Measurements from ENCODE around the gene RNF34. TPM values are rescaled to one million over a fixed set of nuclear protein-coding genes. Genes with fewer than 3 reads are reported as not detected.
A peak's percentile ranks its signal among the peaks of the same experiment; 100 is the strongest.

The RNF34 gene
- total and polyA plus RNA-seq, 2 donors (not counting 3 experiments of a cell fraction or from before 2014, with no cell fraction given): 37.6 to 51.1 TPM

DNA sequence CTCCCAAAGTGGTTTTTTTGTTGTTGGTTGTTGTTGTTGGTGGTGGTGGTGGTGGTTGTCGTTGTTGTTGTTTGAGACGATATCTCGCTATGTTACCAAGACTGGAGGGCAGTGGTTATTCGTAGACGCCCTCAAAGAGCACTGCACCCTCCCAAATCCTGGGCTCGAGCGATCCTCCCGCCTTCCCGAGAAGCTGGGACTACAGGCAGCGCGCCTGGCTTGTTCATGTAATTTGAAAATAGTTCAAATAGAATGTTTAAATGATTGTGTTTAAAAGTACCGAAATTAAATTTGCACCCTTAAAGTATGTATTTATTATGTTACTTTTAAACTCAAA lies 47.3 kb upstream of the RNF34 start:
- H3K4me1 ChIP-seq (ENCODE audit: control insufficient read depth, extremely low read depth, insufficient read depth, low read length): peaks cover 10% of the 10 kb centered on the region
- H3K27me3 ChIP-seq (ENCODE audit: control insufficient read depth in 2 of 2, insufficient read depth in 2 of 2, low read length in 2 of 2): no peaks in the 10 kb centered on the region
- POLR2A ChIA-PET: interaction anchor here (0.6 to 2.6 kb wide), 2 partner anchors 48 to 57 kb away, joined by 3 to 12 read pairs; partner anchors contain the start of gene RNF34
- peaks cover 29% of the 10 kb centered on the region for H3K79me2 ChIP-seq (ENCODE audit: control insufficient read depth, insufficient read depth, low read length)
- peak overlapping the region; percentile 41 for H2AFZ ChIP-seq (ENCODE audit: low read depth, low read length)
- DNase-seq (ENCODE audit: low read depth, low spot score) (no peak), FAIRE-seq (peak; percentile 33)
- peak overlapping the region; percentile 6 for H3K27ac ChIP-seq (ENCODE audit: insufficient read depth, low read depth, low read length)
- CTCF ChIA-PET: interaction anchor here (0.7 to 2.4 kb wide), 5 partner anchors 12 to 91 kb away, joined by 3 to 12 read pairs (median 4); partner anchors contain the start of gene RNF34
- no peak for TF ChIP-seq MYC (IDR thresholded peaks at IDR 0.05; ENCODE audit: low read depth, low read length)
- peaks cover 0 to under 1% of the 10 kb centered on the region in 2 experiments for H3K36me3 ChIP-seq (ENCODE audit: control insufficient read depth in 2 of 2, extremely low read depth in 1 of 2, insufficient read depth in 2 of 2, low read length in 2 of 2)
- H4K20me1 ChIP-seq (replicated peaks; ENCODE audit: control insufficient read depth, extremely low read depth, insufficient read depth, low read length): no peaks in the 10 kb centered on the region
- no peaks in the 10 kb centered on the region for H3K9me1 ChIP-seq (replicated peaks; ENCODE audit: control insufficient read depth, extremely low read depth, insufficient read depth, low read length)
- BruUV-seq (replicated peaks): TSS peak; percentile 93
- H3K9ac ChIP-seq (replicated peaks; ENCODE audit: extremely low read depth, insufficient read depth, low read length): peak overlapping the region; percentile 78
- intact Hi-C loops (cut with micrococcal nuclease): loop anchor here (1.0 to 5.0 kb wide), 3 partner anchors 48 to 90 kb away; partner anchors contain the start of genes CAMKK2 and RNF34
- dilution Hi-C loops (cut with MboI; ENCODE audit: extremely low pct_ligation_motif_present, low sequenced_read_pairs): no loop called here
- H3K4me3 ChIP-seq (replicated peaks in 1 of 3; ENCODE audit: insufficient read depth in 1 of 3, low read depth in 1 of 3, low read length in 3 of 3): peak overlapping the region; percentile 10 to 62 (median 54)
- H3K4me2 ChIP-seq (ENCODE audit: insufficient read depth, low read length): peak overlapping the region; percentile 85
- no peaks in the 10 kb centered on the region for H3K9me3 ChIP-seq (replicated peaks; ENCODE audit: control insufficient read depth, insufficient read depth, low read length)

DNA sequence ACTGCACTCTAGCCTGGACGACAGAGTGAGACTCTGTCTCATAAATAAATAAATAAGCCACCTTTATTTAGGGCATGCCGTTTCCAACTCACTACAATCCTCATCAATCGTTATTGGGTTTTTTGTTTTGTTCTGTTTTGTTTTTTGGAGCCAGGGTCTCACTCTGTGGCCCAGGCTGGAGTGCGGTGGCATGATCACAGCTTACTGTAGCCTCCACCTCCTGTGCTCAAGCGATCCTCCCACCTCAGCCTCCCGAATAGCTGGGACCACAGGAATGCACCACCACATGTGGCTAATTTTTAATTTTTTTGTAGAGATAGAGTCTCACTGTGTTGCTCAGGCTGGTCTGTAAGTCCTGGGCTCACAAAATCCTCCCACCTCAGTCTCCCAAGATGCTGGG lies 44.1 kb upstream of the RNF34 start:
- Histone ChIP-seq H3K4me2 (ENCODE audit: insufficient read depth, low read length) (no peak overlapping the region), H3K27me3 (ENCODE audit: control insufficient read depth in 2 of 2, insufficient read depth in 2 of 2, low read length in 2 of 2) (peaks cover 0 to 2% of the 10 kb centered on the region in 2 experiments), H3K9me1 (replicated peaks; ENCODE audit: control insufficient read depth, extremely low read depth, insufficient read depth, low read length) (no peaks in the 10 kb centered on the region), H3K79me2 (ENCODE audit: control insufficient read depth, insufficient read depth, low read length) (peaks cover 12% of the 10 kb centered on the region), H3K4me1 (ENCODE audit: control insufficient read depth, extremely low read depth, insufficient read depth, low read length) (peaks cover 9% of the 10 kb centered on the region), H3K27ac (ENCODE audit: insufficient read depth, low read depth, low read length) (no peak overlapping the region), H3K4me3 (replicated peaks in 1 of 3; ENCODE audit: insufficient read depth in 1 of 3, low read depth in 1 of 3, low read length in 3 of 3) (no peak overlapping the region), H4K20me1 (replicated peaks; ENCODE audit: control insufficient read depth, extremely low read depth, insufficient read depth, low read length) (no peaks in the 10 kb centered on the region), H3K9me3 (replicated peaks; ENCODE audit: control insufficient read depth, insufficient read depth, low read length) (no peaks in the 10 kb centered on the region), H3K36me3 (ENCODE audit: control insufficient read depth in 2 of 2, extremely low read depth in 1 of 2, insufficient read depth in 2 of 2, low read length in 2 of 2) (no peaks in the 10 kb centered on the region), H3K9ac (replicated peaks; ENCODE audit: extremely low read depth, insufficient read depth, low read length) (no peak overlapping the region), H2AFZ (ENCODE audit: low read depth, low read length) (no peak overlapping the region)
- DNase-seq (ENCODE audit: low read depth, low spot score) (no peak), FAIRE-seq (no peak)
- TF ChIP-seq POLR2AphosphoS5 (IDR thresholded peaks at IDR 0.05; ENCODE audit: insufficient read depth, low read depth, low read length) (no peak), MYC (IDR thresholded peaks at IDR 0.05; ENCODE audit: low read depth, low read length) (no peak)
- intact Hi-C loops (cut with micrococcal nuclease) (no loop called here), dilution Hi-C loops (cut with MboI; ENCODE audit: extremely low pct_ligation_motif_present, low sequenced_read_pairs) (no loop called here)
- POLR2A ChIA-PET: no interaction called here
- CTCF ChIA-PET: no interaction called here
- no TSS peak for BruUV-seq (replicated peaks)

Data from endothelial cell of umbilical vein (primary cell).